Measurements from ENCODE around the gene TUBB8B. TPM values are rescaled to one million over a fixed set of nuclear protein-coding genes. Genes with fewer than 3 reads are reported as not detected.
A peak's percentile ranks its signal among the peaks of the same experiment; 100 is the strongest.
"Not testable (repeated sequence)": the region's sequence is repeated elsewhere in the genome, so short reads cannot be mapped to it uniquely, and the experiment has no call there.

Gene TUBB8B
- total RNA-seq, result not detected

DNA sequence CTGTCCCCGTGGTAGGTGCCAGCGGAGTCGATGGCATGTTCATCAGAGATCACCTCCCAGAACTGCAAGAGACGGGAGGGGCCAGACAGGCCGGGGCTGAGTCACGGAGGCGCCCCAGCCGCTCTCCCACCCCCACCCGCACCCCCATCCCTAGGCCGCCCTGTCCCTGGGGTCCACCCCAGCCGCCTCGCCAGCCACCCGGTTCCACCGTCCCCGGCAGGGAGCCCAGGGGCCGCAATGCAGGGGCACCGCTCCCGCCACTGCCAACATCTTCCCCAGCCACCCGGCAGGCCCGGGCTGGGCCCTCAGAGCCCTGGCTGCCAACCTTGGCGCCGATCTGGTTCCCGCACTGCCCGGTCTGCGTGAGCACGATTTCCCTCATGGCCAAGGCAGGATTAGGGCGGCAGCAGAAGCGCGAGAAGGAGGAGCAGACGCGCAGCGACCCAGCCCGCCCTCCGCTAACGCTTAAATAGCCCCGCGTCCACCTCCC, at the start of gene TUBB8B:
Gene TUBB8B (minus strand): TSS at position 440 of the 490 bp plus-strand sequence. CDS start 58 bp downstream, at position 382.
- not testable (repeated sequence) for ATAC-seq (ENCODE audit: low FRiP score); DNase-seq (ENCODE audit: low spot score)

DNA sequence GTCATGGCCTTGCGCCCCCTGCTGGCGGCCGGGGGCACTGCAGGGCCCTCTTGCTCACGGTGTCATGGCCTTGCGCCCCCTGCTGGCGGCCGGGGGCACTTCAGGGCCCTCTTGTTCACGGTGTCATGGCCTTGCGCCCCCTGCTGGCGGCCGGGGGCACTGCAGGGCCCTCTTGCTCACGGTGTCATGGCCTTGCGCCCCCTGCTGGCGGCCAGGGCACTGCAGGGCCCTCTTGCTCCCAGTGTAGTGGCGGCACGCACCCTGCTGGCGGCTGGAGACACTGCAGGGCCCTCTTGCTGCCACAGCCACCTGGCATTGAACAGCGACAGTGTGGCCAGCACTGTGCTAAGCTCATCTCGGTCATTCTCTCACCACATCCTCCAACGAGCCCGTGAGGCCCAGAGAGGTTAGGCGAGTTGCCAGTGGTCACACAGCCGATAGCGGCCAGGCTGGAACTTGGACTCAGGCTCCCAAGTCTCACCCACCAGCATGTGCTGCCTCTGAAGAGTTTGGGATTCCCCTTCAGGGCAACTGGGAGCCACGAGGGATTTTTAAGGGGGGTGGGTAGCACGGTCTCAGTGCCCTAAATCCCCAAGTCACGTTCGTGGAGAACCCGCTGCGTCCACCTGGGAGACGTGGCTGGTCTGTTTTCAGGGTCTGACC, 48.0 kb upstream of the TUBB8B start:
- not testable (repeated sequence) for DNase-seq (ENCODE audit: low spot score); ATAC-seq (ENCODE audit: low FRiP score)

DNA sequence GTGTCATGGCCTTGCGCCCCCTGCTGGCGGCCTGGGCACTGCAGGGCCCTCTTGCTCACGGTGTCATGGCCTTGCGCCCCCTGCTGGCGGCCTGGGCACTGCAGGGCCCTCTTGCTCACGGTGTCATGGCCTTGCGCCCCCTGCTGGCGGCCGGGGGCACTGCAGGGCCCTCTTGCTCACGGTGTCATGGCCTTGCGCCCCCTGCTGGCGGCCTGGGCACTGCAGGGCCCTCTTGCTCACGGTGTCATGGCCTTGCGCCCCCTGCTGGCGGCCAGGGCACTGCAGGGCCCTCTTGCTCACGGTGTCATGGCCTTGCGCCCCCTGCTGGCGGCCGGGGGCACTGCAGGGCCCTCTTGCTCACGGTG, 47.3 kb upstream of the TUBB8B start:
- DNase-seq (ENCODE audit: low spot score); ATAC-seq (ENCODE audit: low FRiP score): not testable (repeated sequence)

DNA sequence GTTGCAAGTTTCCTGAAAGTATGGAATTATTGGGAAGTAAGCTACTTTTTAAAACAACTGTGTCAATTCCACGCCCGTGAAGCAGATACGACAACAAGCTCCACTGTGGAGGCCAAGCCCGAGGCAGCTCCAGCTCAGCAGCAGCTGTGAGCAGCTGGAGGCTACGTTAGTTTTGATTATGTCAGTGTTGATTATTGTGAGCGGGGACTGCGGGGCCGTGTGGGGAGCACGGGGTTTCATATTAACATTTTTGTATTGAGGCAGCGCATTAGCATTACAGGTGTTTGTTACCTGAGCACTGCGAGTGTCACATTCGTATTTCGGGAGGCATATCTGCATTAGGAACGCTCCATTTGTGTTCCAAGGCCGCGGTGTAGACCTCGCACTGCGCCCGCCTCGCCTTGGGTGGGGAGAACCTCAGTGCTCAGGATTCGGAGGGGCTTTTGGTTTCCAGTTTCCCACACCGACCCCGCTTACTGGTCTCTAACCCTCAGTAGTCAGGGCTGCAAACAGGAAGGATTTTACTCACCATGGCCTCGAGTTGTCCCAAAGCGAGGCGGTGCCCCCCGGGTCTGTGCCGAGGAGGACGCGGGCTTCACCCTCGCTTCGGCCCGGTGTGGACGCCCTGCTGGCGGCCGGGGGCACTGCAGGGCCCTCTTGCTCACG, 46.8 kb upstream of the TUBB8B start:
- DNase-seq (ENCODE audit: low spot score); ATAC-seq (ENCODE audit: low FRiP score): not testable (repeated sequence)

DNA sequence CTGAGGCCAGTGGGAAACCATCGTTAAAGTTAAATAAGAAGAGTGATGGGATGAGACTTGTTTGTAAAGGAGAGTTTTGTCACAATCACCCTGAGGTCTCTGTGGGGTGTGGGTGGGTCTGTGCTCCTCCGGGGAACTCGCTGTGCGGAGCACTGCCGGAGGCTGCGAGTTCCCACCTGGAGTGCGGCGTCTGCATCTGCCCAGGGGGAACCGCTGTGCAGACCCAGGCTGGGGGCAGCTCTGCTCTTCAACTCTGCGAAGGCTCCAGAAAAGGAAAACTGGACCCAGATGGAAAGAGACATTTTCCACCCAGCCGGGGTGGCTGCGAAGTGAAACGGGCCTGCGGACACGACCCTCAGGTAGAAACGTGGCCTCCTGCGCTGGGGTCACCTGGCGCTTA, 46.2 kb upstream of the TUBB8B start:
- not testable (repeated sequence) for DNase-seq (ENCODE audit: low spot score); ATAC-seq (ENCODE audit: low FRiP score)

DNA sequence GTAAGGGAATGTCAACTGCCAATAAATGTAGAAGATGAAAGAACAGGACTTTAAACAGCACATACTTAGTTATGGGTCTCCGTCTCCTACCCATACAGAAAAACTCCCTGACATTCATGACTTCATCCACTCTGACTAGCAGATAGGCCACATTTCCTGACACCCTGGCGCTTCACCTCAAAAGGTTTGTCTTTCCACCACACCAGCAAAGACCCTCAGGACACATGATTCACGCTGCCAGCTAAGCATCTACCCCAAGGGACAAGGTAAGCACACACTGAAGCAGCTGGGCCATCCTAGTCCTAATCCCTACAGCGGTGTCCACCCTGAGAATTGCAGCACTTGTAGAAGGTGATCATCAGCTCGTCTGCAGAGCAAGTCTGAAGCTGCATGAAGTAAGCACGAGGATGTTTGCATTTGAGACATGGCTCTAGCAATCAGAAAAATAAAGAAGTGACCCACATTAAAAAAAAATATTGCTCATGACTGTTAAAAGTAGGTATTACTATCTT, 44.5 kb upstream of the TUBB8B start:
- DNase-seq (ENCODE audit: low spot score); ATAC-seq (ENCODE audit: low FRiP score): not testable (repeated sequence)

DNA sequence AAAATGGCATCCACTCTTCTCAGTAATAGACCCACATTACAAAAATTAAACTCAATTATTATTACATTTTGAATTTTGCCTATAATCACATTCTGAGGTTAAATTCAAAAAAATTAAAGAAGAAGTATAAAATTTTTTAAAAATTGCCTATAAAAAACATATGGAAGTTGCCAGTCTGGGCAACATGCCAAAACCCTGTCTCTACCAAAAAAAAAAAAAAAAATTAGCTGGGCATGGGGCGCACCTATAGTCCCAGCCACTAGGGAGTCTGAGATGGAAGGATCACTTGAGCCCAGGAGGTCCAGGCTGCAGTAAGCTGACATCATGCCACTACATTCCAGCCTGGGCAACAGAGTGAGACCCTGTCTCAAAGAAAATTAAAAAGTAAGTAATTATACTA, 42.1 kb upstream of the TUBB8B start:
- ATAC-seq (ENCODE audit: low FRiP score), result not testable (repeated sequence)

DNA sequence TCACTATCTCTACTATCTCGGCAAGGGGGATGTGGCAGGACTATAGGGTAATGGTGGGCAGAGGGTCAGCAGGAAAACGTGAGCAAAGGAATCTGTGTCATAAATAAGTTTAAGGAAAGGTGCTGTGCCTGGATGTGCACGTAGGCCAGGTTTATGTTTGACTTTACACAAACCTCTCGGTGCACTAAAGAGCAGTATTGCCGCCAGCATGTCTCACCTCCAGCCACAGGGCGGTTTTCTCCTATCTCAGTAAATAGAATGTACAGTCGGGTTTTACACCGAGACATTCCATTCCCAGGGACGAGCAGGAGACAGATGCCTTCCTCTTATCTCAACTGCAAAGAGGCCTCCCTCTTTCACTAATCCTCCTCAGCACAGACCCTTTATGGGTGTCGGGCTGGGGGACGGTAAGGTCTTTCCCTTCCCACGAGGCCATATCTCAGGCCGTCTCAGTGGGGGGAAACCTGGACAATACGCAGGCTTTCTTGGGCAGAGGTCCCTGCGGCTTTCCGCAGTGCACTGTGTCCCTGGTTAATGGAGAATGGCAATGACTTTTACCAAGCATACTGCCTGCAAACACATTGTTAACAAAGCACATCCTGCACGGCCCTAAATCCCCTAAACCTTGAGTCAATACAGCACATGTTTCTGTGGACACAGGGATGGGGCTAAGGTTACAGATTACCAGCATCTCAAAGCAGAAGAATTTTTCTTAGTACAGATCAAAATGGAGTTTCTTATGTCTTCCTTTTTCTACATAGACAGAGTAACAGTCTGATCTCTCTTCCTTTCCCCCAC, 41.2 kb upstream of the TUBB8B start:
- not testable (repeated sequence) for DNase-seq (ENCODE audit: low spot score)

More for the DNA sequence above, 42.1 kb upstream of the TUBB8B start:
- DNase-seq (ENCODE audit: low spot score), result not testable (repeated sequence)

DNA sequence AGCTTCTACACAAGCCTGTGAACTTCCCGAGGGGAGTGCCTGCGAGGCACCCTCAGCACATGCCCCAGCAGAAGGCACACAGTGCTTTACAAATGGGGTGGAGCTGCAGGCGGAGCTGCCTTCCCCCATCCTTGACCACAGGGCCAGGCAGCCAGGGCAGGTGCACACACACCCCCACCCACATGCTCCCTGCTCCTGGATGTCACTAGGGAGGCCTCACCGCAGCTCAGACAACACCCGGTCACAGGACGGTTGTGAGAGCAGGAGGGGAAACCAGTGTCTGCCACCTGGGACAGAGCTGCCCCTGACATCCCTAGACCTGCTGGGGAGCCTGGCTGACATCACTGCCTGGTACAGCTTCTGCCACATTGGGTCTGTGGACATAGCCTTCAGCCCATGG, 39.7 kb upstream of the TUBB8B start:
- DNase-seq (ENCODE audit: low spot score); ATAC-seq (ENCODE audit: low FRiP score): not testable (repeated sequence)

More for the DNA sequence above, 41.2 kb upstream of the TUBB8B start:
- not testable (repeated sequence) for ATAC-seq (ENCODE audit: low FRiP score)

DNA sequence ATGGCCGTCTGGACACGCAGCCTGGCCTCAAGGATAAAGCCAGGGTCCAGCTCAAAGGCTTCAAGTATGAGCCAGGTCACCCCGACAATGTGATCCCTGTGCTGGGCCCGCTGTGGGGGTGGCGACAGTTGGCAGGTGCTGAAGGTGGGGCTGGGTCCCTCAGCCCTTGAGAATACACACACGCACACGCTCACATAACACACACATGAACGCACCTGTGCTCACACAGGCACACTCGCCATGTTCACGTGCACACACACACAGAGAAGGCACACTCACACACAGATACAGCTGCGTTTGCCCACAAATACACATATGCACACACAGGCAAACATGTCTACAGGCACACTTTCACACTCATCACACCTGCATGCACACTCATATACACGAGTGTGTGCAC, 35.4 kb upstream of the TUBB8B start:
- DNase-seq (ENCODE audit: low spot score); ATAC-seq (ENCODE audit: low FRiP score): not testable (repeated sequence)

DNA sequence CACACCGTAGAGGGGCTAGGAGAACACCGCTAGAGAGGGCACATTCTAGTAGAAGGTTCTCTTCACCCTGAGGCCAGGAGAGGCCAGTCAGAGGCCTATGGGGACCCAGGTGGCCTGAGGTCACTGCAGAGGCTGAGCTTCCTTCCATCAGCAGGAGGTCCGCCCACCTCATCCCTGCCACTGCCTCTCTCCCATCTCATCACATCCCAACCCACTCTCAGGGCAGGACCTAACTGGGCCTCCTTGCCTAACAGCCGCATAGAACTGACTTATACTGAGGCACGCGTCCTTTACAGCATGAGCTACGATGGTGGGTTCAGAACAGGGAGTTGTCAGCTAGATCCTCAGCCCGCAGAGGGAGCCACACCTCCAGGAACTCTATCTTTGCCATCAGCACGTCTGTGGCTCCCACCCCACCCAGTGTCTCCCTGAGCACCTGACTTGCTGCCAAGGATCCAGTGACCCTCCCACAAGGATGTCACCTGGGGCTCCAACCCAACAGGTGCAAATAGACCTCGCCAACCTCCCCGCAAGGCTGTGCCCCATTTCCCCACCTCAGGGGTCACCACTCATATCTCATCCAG, 33.3 kb upstream of the TUBB8B start:
- DNase-seq (ENCODE audit: low spot score); ATAC-seq (ENCODE audit: low FRiP score): not testable (repeated sequence)

DNA sequence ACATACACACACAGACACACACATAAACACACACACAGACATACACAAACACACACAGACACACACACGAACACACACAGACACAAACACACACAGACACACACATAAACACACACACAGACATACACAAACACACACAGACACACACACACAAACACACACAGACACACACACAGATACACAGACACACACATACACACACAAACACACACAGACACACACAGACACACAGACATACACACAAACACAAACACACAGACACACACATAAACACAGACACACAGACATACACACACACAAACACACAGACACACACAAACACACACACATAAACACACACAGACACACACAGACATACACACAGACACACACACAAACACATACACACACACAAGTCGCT, 31.5 kb upstream of the TUBB8B start:
- DNase-seq (ENCODE audit: low spot score); ATAC-seq (ENCODE audit: low FRiP score): not testable (repeated sequence)

DNA sequence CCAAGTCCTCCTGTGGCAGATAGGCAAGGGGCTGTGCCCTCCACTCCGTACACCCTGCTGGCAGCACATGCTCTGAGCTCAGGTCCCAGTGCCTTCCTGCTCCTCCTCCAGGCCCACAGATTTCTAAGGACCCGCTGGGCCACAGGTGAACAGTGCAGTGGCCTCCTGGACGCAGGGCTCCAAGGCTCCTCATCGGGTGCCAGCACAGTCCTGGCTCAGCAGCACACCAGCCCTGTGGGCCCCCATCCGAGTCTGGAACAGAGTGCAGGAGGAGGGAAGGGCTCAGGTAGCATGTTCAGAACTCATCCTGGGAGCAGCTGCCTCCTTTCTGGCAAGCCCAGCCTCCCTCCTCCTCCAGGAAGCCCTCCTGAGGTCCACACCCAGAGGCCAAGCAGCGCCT, 30.8 kb upstream of the TUBB8B start:
- ATAC-seq (ENCODE audit: low FRiP score), result not testable (repeated sequence)

DNA sequence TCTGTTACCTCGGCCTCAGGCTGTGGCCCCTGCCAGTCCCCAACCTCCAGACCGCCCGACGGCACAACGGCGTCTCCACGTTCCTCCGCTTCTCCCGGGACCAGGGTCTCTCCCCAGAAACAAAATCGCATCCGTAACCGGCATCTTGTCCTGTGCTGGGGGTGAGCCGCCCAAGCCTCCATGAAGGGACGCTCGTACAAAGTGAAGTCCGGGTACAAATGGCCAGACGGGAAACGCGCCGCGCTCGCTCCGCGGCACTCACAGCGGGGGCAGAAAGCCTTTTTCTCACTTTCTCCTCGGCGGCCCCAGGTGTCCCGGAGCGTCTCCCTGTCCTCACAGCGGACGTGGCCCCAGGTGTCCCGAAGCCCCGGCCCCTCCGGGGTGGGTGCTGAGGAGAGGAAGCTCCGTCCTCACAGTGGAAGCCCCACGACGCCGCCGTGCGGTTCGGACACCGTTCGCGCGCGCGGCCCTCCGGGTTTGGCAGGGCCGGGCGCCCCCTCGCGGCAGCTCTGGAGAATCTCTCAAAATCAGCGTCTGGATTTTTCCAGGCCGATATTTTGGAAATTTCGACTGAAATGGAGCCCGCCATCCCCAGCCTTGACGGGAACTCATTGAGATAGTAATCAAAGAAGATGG, 26.2 kb upstream of the TUBB8B start:
- ATAC-seq (ENCODE audit: low FRiP score), result peak; percentile 48
- not testable (repeated sequence) for DNase-seq (ENCODE audit: low spot score)

More for the DNA sequence above, 30.8 kb upstream of the TUBB8B start:
- not testable (repeated sequence) for DNase-seq (ENCODE audit: low spot score)

DNA sequence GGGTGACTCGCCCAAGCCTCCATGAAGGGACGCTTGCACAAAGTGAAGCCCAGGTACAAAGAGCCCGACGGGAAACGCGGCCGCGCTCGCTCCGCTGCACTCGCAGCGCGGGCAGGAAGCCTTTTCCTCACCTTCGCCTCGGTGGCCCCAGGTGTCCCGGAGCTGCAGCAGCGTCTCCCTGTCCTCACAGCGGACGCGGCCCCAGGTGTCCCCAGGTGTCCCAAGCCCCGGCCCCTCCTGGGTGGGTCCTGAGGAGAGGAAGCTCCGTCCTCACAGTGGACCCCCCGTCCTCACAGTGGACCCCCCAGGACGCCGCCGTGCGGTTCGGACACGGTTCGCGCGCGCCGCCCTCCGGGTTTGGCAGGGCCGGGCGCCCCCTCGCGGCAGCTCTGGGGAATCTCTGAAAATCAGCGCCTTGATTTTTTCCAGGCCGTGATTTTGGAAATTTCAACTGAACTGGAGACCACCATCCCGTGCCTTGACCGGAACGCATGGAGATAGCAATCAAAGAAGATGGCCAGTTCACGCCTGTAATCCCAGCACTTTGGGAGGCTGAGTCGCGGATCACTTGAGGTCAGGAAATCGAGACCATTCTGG, 23.9 kb upstream of the TUBB8B start:
- not testable (repeated sequence) for ATAC-seq (ENCODE audit: low FRiP score); DNase-seq (ENCODE audit: low spot score)

DNA sequence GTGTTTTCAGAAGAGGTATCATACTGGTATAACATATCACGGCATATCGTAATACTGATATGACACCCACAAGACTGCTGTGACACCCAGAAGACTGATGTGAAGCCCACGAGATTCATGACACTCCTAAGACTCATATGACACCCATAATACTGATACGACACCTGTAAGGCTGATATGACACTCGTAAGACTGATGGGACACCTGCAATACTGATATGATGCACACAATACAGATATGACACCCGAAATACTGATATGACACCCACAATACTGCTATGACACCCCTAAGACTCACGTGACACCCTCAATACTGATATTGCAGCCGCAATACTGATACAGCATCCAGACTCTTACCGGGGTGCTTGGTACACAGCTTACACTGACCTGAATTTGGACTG, 18.3 kb upstream of the TUBB8B start:
- ATAC-seq (ENCODE audit: low FRiP score); DNase-seq (ENCODE audit: low spot score): not testable (repeated sequence)

DNA sequence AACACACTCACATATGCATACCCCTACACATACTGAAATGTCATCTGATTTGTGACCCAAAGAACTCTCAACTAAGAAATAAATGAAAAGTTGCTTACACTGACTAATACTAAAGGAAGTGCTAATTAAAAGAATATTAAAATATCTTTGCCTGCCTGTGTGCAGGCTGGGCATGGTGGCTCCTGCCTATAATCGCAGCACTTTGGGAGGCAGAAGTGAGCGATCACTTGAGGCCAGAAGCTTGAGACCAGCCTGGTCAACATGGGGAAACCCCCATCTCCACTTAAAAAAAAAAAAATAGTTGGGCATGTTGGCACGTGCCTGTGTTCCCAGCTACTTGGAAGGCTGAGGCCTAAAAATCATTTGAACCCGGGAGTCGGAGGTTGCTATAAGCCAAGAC, 14.9 kb upstream of the TUBB8B start:
- DNase-seq (ENCODE audit: low spot score); ATAC-seq (ENCODE audit: low FRiP score): not testable (repeated sequence)

DNA sequence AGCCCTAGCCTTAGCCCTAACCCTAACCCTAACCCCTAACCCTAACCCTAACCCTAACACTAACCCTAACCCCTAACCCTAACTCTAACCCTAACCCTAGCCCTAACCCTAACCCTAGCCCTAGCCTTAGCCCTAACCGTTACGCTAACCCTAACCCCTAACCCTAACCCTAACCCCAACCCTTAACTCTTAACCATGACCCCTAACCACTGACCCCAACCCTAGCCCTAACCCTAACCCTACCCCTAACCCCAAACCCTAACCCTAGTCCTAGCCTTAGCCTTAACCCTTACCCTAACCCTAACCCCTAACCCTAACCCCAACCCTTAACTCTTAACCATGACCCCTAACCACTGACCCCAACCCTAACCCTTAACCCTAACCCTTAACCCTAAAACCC, 14.2 kb upstream of the TUBB8B start:
- ATAC-seq (ENCODE audit: low FRiP score); DNase-seq (ENCODE audit: low spot score): not testable (repeated sequence)
